ENCODE results near the gene SSR4.
"Not testable (repeated sequence)": the region's sequence is repeated elsewhere in the genome, so short reads cannot be mapped to it uniquely, and the experiment has no call there.

The SSR4 gene

GRCh38 chrX:153813161-153813560, 18.7 kb downstream of the SSR4 start:
- POLR2A ChIA-PET (ENCODE audit: low non-redundant PET) = no interaction called here
- H3K27ac ChIP-seq = no peak overlapping the region
- DNase-seq (ENCODE audit: low spot score) = no peak
- CTCF ChIA-PET = no interaction called here
- TF ChIP-seq CTCF (conservative IDR thresholded peaks at IDR 0.05; ENCODE audit: low read depth) = no peak

- no peak overlapping the region for H3K27ac ChIP-seq
- CTCF ChIA-PET = no interaction called here
- POLR2A ChIA-PET (ENCODE audit: low non-redundant PET) = no interaction called here
Measured at GRCh38 chrX:153814591-153815315, 20.3 kb downstream of the SSR4 start.

GRCh38 chrX:153816831-153817690, 22.6 kb downstream of the SSR4 start:
- no peak for DNase-seq (ENCODE audit: low spot score)
- ChIA-PET POLR2A (ENCODE audit: low non-redundant PET) (no interaction called here), CTCF (no interaction called here)
- no peak overlapping the region for H3K27ac ChIP-seq
- no peak for TF ChIP-seq CTCF (conservative IDR thresholded peaks at IDR 0.05; ENCODE audit: low read depth)

More at GRCh38 chrX:153814591-153815315, 20.3 kb downstream of the SSR4 start:
- no peak for TF ChIP-seq CTCF (conservative IDR thresholded peaks at IDR 0.05; ENCODE audit: low read depth)
- no peak for DNase-seq (ENCODE audit: low spot score)

- H3K27ac ChIP-seq; POLR2A ChIA-PET (ENCODE audit: low non-redundant PET); DNase-seq (ENCODE audit: low spot score): not testable (repeated sequence)
- CTCF ChIA-PET = interaction anchor here (0.5 to 0.8 kb wide), 3 partner anchors 78 to 263 kb away, joined by 3 read pairs; no protein-coding TSS in a partner anchor
Measured at GRCh38 chrX:153818064-153818463, 23.6 kb downstream of the SSR4 start.

- no peak overlapping the region for H3K27ac ChIP-seq
- CTCF ChIA-PET = interaction anchor here (0.5 to 1.1 kb wide), 5 partner anchors 53 to 494 kb away, joined by 3 to 5 read pairs (median 3); no protein-coding TSS in a partner anchor
- no peak for TF ChIP-seq CTCF (conservative IDR thresholded peaks at IDR 0.05; ENCODE audit: low read depth)
- POLR2A ChIA-PET (ENCODE audit: low non-redundant PET) = no interaction called here
- no peak for DNase-seq (ENCODE audit: low spot score)
Measured at GRCh38 chrX:153818571-153819383, 24.3 kb downstream of the SSR4 start.

GRCh38 chrX:153819384-153820040, 25.0 kb downstream of the SSR4 start:
- ChIA-PET POLR2A (ENCODE audit: low non-redundant PET) (no interaction called here), CTCF (interaction anchor here (0.6 to 1.1 kb wide), 4 partner anchors 52 to 495 kb away, joined by 3 to 8 read pairs (median 4); no protein-coding TSS in a partner anchor)
- TF ChIP-seq CTCF (conservative IDR thresholded peaks at IDR 0.05; ENCODE audit: low read depth) = no peak
- H3K27ac ChIP-seq = no peak overlapping the region
- DNase-seq (ENCODE audit: low spot score) = no peak

Measured in RWPE1 (cell line).